K562 (cell line): Measurements from ENCODE around the gene SPATA16. TPM values are rescaled to one million over a fixed set of nuclear protein-coding genes. Genes with fewer than 3 reads are reported as not detected.

Experiments used
- ATAC-seq: fragments of 200-7000 bp; cut with Tn5 transposase; 3 replicates; pipeline ENCODE4 v1.9.1; 2020; ENCODE audit warnings: moderate library complexity
- BruUV-seq: library from RNA; stranded (reverse); fragments of 400-500 nt; replicated peaks from 2 replicates; lab custom pipeline; 2021; lab: Mats Ljungman, UMichigan
- CTCF ChIA-PET: fragments of 300-600 bp; formaldehyde crosslinking; extraction: SDS; loops from one replicate; lab custom pipeline; 2021; ENCODE audit warnings: low intra/inter-chr PET ratio; lab: Yijun Ruan, JAX
- POLR2A ChIA-PET: fragments of 300-600, 350-650 bp; sonication (Branson Sonifier 250); formaldehyde crosslinking; extraction: SDS; loops from one replicate; lab custom pipeline; 2021; ENCODE audit warnings: antibody characterized with exemption, inconsistent platforms; lab: Yijun Ruan, JAX
- DNase-seq, 4 experiments: peaks; one replicate each; pipeline versions ENCODE4 v3.0.0 to v3.0.0-alpha.2; 2011 to 2018; ENCODE audit warnings: low spot score in 3 of 4, mixed read lengths in 3 of 4; ENCODE audit errors: extremely low read depth in 1 of 4
- FAIRE-seq: peaks from 2 replicates; lab custom pipeline; 2011; peaks lifted over from hg19 to GRCh38; lab: Jason Lieb, UNC
- H2AFZ ChIP-seq: 2 replicates; pipeline ENCODE4 v1.6.0; 2011; ENCODE audit warnings: low read depth, low read length, control low read depth, inconsistent platforms
- H3K27ac ChIP-seq: fragments of 200-600 bp; 3 replicates; pipeline ENCODE4 v1.8.0; 2011; ENCODE audit warnings: low read depth, mild to moderate bottlenecking, control low read depth, inconsistent platforms, low read length, moderate library complexity, mixed read lengths; ENCODE audit errors: extremely low read depth
- H3K27me3 ChIP-seq, 2 experiments: fragments of 300-600 bp in 1 of 2; 2 replicates in 1 of 2; 3 replicates in 1 of 2; pipeline versions ENCODE4 v1.6.0 to v1.8.0; 2011; ENCODE audit warnings: inconsistent platforms in 2 of 2, low read length in 2 of 2, mild to moderate bottlenecking in 1 of 2, mixed read lengths in 1 of 2, moderate library complexity in 1 of 2; ENCODE audit not compliant: control insufficient read depth in 2 of 2, insufficient read depth in 2 of 2
- H3K36me3 ChIP-seq: fragments of 300-600 bp; 3 replicates; pipeline ENCODE4 v1.8.0; 2011; ENCODE audit warnings: mild to moderate bottlenecking, low read length, inconsistent platforms; ENCODE audit not compliant: control insufficient read depth, insufficient read depth
- H3K4me1 ChIP-seq, 2 experiments: fragments of 200-600 bp in 1 of 2; replicated peaks in 1 of 2; 2 replicates in 1 of 2; 3 replicates in 1 of 2; pipeline versions ENCODE4 v1.5.1 to v1.8.0; 2011; ENCODE audit warnings: inconsistent platforms in 2 of 2, low read length in 2 of 2, mild to moderate bottlenecking in 1 of 2, mixed read lengths in 1 of 2, moderate library complexity in 1 of 2; ENCODE audit not compliant: control insufficient read depth in 2 of 2, insufficient read depth in 2 of 2
- H3K4me2 ChIP-seq: 2 replicates; pipeline ENCODE4 v1.6.1; 2011; ENCODE audit warnings: low read length, control low read depth, inconsistent platforms, mixed read lengths; ENCODE audit not compliant: insufficient read depth
- H3K4me3 ChIP-seq: fragments of 200-600 bp; sonication (generic), shearing (Covaris generic); 2 replicates; pipeline ENCODE4 v1.5.1; 2016; ENCODE audit warnings: control low read depth, inconsistent platforms
- H3K79me2 ChIP-seq: fragments of 200-600 bp; 3 replicates; pipeline ENCODE4 v1.8.0; 2011; ENCODE audit warnings: low read length, inconsistent platforms; ENCODE audit not compliant: control insufficient read depth, insufficient read depth
- H3K9ac ChIP-seq, 2 experiments: 2 replicates each; pipeline versions ENCODE4 v1.6.0 to v1.6.1; 2011; ENCODE audit warnings: low read depth in 2 of 2, low read length in 2 of 2, control low read depth in 1 of 2, inconsistent platforms in 1 of 2, mild to moderate bottlenecking in 1 of 2, mixed read lengths in 1 of 2; ENCODE audit not compliant: insufficient read depth in 1 of 2
- H3K9me1 ChIP-seq: one replicate; pipeline ENCODE4 v1.6.0; 2011; ENCODE audit warnings: inconsistent platforms, mild to moderate bottlenecking, low read length, moderate library complexity; ENCODE audit not compliant: control insufficient read depth, insufficient read depth
- H3K9me3 ChIP-seq: replicated peaks from 2 replicates; pipeline ENCODE4 v1.5.1; 2011; ENCODE audit warnings: low read depth, low read length, inconsistent platforms; ENCODE audit not compliant: control insufficient read depth, insufficient read depth
- H4K20me1 ChIP-seq: replicated peaks from 2 replicates; pipeline ENCODE4 v1.6.1; 2011; ENCODE audit warnings: low read length, inconsistent platforms, mixed read lengths; ENCODE audit not compliant: control insufficient read depth, insufficient read depth
- ARID3B ChIP-seq: fragments of 250-450 bp; sonication (Bioruptor Pico); IDR thresholded peaks from 2 replicates; pipeline ENCODE4 v1.4.0; 2020; ENCODE audit warnings: borderline replicate concordance
- ARID4B ChIP-seq: sonication (generic); formaldehyde crosslinking; IDR thresholded peaks from 2 replicates; pipeline ENCODE4 v1.8.0; 2022; ENCODE audit warnings: mild to moderate bottlenecking, missing genetic modification reagents
- CBFA2T3 ChIP-seq: fragments of 450-650 bp; IDR thresholded peaks from 2 replicates; pipeline ENCODE4 v1.6.1; 2017
- CBFB ChIP-seq: sonication (generic); formaldehyde crosslinking; IDR thresholded peaks from 2 replicates; pipeline ENCODE4 v1.4.0; 2020; ENCODE audit warnings: mild to moderate bottlenecking, missing genetic modification reagents
- EP300 ChIP-seq: IDR thresholded peaks from 2 replicates; pipeline ENCODE4 v1.6.1; 2012; ENCODE audit warnings: low read length, improper control_type of control experiment
- JUND ChIP-seq, 2 experiments: IDR thresholded peaks; 2 replicates in 1 of 2; 3 replicates in 1 of 2; pipeline ENCODE4 v1.6.1; 2011; ENCODE audit warnings: borderline replicate concordance in 2 of 2, low read depth in 2 of 2, low read length in 2 of 2, improper control_type of control experiment in 1 of 2, missing biosample characterization in 1 of 2, missing genetic modification characterization in 1 of 2, missing genetic modification reagents in 1 of 2
- NFIC ChIP-seq: fragments of 450-650 bp; IDR thresholded peaks from 2 replicates; pipeline ENCODE4 v1.6.1; 2017; ENCODE audit warnings: mild to moderate bottlenecking, inconsistent platforms
- NRF1 ChIP-seq, 2 experiments: fragments of 450-650 bp; IDR thresholded peaks in 1 of 2; conservative IDR thresholded peaks in 1 of 2; 2 replicates each; pipeline ENCODE4 v1.6.1; 2014; ENCODE audit warnings: mild to moderate bottlenecking in 2 of 2
- TBP ChIP-seq: optimal IDR thresholded peaks from 2 replicates; pipeline ENCODE3; 2011; ENCODE audit warnings: low read depth, low read length, improper control_type of control experiment
- TCF3 ChIP-seq: sonication (generic); formaldehyde crosslinking; IDR thresholded peaks from 2 replicates; pipeline ENCODE4 v1.4.0; 2020; ENCODE audit warnings: mild to moderate bottlenecking, missing genetic modification reagents
- ZC3H4 ChIP-seq: sonication (generic); formaldehyde crosslinking; IDR thresholded peaks from 2 replicates; pipeline ENCODE4 v1.9.0; 2021; ENCODE audit warnings: missing genetic modification reagents, borderline replicate concordance
- ZNF133 ChIP-seq: fragments of 250-450 bp; sonication (Bioruptor Pico); IDR thresholded peaks from 2 replicates; pipeline ENCODE4 v1.4.0; 2020; ENCODE audit warnings: mild to moderate bottlenecking
- ZNF766 ChIP-seq: fragments of 200-800 bp; sonication (Bioruptor generic); conservative IDR thresholded peaks from 2 replicates; pipeline ENCODE4 v1.6.1; 2016; ENCODE audit warnings: missing genetic modification characterization, missing compliant biosample characterization
- WGBS: fragments of 100-300 bp; shearing (Covaris generic); methylation state at CpG from one replicate; pipeline ENCODE4 v1.1.6; 2016; ENCODE audit warnings: low coverage, mixed read lengths; ENCODE audit not compliant: insufficient coverage; ENCODE audit errors: missing lambda C conversion rate; 5-methylcytosine and 5-hydroxymethylcytosine counted together
- in situ Hi-C: fragments of 300-500 bp; cut with MboI; formaldehyde crosslinking; loops from 4 replicates; pipeline ENCODE4 v1.15.0; 2018; ENCODE audit warnings: inconsistent platforms, mixed read lengths
- intact Hi-C: fragments of 100-400 bp; cut with micrococcal nuclease; formaldehyde crosslinking; loops from 2 replicates; pipeline ENCODE4 v1.14.2; 2022
- polyA plus RNA-seq, 8 experiments: library from polyadenylated mRNA; depleted of rRNA in 4 of 8; stranded (reverse) in 5 of 8; unstranded in 3 of 8; fragments of >200 nt; fragmentation: Nextera tagmentation in 2 of 8; fragmentation: Illumina TruSeq in 1 of 8; extraction: Ambion mirVana in 2 of 8; extraction: Trizol in 1 of 8; gene quantifications; 2 replicates each; pipeline versions ENCODE4 v1.2.1 to v1.2.3, GENCODE V29; 2011 to 2014; ENCODE audit warnings: inconsistent platforms in 1 of 8, missing spikeins in 1 of 8
- total RNA-seq, 7 experiments: library from RNA; depleted of rRNA in 6 of 7; stranded (reverse); fragments of >200 nt in 6 of 7; fragmentation: Illumina TruSeq in 2 of 7; extraction: Trizol in 2 of 7; gene quantifications; 2 replicates each; pipeline versions ENCODE4 v1.2.1 to v1.2.3, GENCODE V29; 2011 to 2021; ENCODE audit warnings: low replicate concordance in 1 of 7

The SPATA16 gene
- total and polyA plus RNA-seq, 9 of the 15 experiments (the other 6 are each of a cell fraction or from before 2014, with no cell fraction given) = not detected

- no peak for TF ChIP-seq ARID4B (CRISPR knock-in tag)
- TF ChIP-seq, all 486 proteins: peak for 0
These were observed 195.0 kb downstream of the SPATA16 start (continued) for GRCh38 chr3:172946061-172946460.

GRCh38 chr3:172939651-172940293 is 201.3 kb downstream of the SPATA16 start:
- in situ Hi-C loops = no loop called here
- H3K4me1 ChIP-seq = peaks cover 0 to 14% of the 10 kb centered on the region in 2 experiments; a peak in 1 of 5 replicates
- no peak overlapping the region for H3K4me3 ChIP-seq
- H3K79me2 ChIP-seq = no peaks in the 10 kb centered on the region
- ATAC-seq (peak; percentile 83), DNase-seq (peak in 3 of 4 experiments; percentile 11 to 70 (median 13)), FAIRE-seq (peak; percentile 72)
- intact Hi-C loops = no loop called here
- no peak overlapping the region for H3K9ac ChIP-seq
- CTCF ChIA-PET = no interaction called here
- H3K9me1 ChIP-seq = no peaks in the 10 kb centered on the region
- peak overlapping the region; percentile 77 for H2AFZ ChIP-seq
- no peaks in the 10 kb centered on the region for H3K9me3 ChIP-seq
- H3K36me3 ChIP-seq = no peaks in the 10 kb centered on the region
- WGBS = 26% methylated on average over 2 of the region's 2 CpGs
- no peak overlapping the region for H3K4me2 ChIP-seq
- no peak overlapping the region for H3K27ac ChIP-seq
- H4K20me1 ChIP-seq = no peaks in the 10 kb centered on the region
- BruUV-seq = no TSS peak
- POLR2A ChIA-PET = interaction anchor here (0.9 to 2.0 kb wide), 2 partner anchors 10 to 19 kb away, joined by 3 to 11 read pairs; no protein-coding TSS in a partner anchor
- no peaks in the 10 kb centered on the region for H3K27me3 ChIP-seq
- TF ChIP-seq EP300 = peak; percentile 20; the same call in 1 of the 2 replicates
- TF ChIP-seq TCF3 (CRISPR knock-in tag) = peak; percentile 19; the same call in 1 of the 2 replicates
- no peak for TF ChIP-seq ZNF766 (CRISPR knock-in tag)
- TF ChIP-seq JUND (IDR thresholded peaks at IDR 0.05; ENCODE audit: borderline replicate concordance, low read depth, low read length) = peak; percentile 6; the same call in 1 of the 2 replicates
- no peak for TF ChIP-seq JUND (tag; IDR thresholded peaks at IDR 0.05; ENCODE audit: borderline replicate concordance, low read depth, low read length)
- peak; percentile 52; the same call in 1 of the 2 replicates for TF ChIP-seq CBFA2T3
- no peak for TF ChIP-seq ARID3B (CRISPR knock-in tag)
- peak; percentile 83 for TF ChIP-seq NFIC
- no peak for TF ChIP-seq NRF1 (conservative IDR thresholded peaks at IDR 0.05 in 1 of 2, IDR thresholded peaks at IDR 0.05 in 1 of 2)
- no peak for TF ChIP-seq ZC3H4
- TF ChIP-seq ZNF133 = no peak
- no peak for TF ChIP-seq TBP
- no peak for TF ChIP-seq CBFB (CRISPR knock-in tag)
